HG03354 (cell line): ENCODE data around the gene ZNF142.
A peak's percentile ranks its signal among the peaks of the same experiment; 100 is the strongest.

ENCODE experiments used
- ATAC-seq: cut with Tn5 transposase; IDR thresholded peaks from one replicate; pipeline ENCODE4 v1.9.1; 2021; ENCODE audit warnings: mild to moderate bottlenecking; ENCODE audit not compliant: unreplicated experiment, poor library complexity, severe bottlenecking

The ZNF142 gene, protein sequence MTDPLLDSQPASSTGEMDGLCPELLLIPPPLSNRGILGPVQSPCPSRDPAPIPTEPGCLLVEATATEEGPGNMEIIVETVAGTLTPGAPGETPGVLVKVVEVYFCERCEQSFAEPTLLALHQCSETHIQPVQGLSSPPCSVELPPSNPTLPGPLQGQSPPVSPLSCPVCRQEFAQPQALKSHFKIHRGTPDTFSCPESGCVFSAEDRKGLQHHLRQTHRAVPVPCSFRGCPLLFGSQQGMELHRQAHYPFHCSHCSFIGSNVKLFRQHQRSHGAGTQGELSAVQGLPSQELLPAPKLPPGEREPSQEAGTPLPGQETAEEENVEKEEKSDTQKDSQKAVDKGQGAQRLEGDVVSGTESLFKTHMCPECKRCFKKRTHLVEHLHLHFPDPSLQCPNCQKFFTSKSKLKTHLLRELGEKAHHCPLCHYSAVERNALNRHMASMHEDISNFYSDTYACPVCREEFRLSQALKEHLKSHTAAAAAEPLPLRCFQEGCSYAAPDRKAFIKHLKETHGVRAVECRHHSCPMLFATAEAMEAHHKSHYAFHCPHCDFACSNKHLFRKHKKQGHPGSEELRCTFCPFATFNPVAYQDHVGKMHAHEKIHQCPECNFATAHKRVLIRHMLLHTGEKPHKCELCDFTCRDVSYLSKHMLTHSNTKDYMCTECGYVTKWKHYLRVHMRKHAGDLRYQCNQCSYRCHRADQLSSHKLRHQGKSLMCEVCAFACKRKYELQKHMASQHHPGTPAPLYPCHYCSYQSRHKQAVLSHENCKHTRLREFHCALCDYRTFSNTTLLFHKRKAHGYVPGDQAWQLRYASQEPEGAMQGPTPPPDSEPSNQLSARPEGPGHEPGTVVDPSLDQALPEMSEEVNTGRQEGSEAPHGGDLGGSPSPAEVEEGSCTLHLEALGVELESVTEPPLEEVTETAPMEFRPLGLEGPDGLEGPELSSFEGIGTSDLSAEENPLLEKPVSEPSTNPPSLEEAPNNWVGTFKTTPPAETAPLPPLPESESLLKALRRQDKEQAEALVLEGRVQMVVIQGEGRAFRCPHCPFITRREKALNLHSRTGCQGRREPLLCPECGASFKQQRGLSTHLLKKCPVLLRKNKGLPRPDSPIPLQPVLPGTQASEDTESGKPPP (N-terminal part only)

DNA sequence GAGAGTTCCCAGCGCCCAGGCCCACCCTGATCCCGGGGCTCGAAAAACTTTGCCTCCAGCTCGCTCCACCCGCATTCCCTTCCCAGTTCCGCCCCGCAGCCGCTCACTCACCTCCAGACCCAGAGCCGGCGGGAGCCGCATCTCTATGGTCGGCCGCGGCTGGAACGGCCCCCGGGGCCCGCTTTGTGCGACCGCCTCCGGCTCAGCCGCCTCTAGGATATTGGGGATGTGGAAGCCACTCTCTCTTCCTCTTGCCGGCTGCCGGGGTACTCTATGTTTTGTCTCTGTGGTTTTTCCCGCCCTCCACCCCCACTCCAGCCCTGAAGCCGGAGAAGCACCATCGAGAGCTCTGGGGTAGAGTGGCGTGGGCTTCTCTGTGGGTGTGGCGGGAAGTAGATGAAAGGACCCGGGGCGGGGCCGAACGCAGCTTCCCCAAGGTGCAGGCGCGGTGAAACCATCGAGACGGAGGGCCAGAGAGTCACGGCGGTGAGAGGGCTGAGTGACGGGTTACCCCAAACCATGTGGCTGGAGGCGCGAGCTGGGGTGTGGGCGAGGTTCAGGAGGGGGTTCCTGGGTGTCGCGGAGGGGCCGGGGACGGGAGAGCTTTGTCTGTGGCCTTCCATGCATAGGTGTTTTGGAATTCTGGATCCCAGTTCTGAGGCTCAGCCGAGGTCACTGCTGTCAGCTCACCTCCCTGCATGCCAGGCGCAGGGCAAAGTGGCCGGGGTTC lies at the start of gene ZNF142, which contains the start of gene BCS1L:
Gene ZNF142, minus strand, starts transcription at position 366 of the 730 bp plus-strand sequence. CDS start 3,194 bp downstream, outside the sequence.
Gene BCS1L, plus strand, starts transcription at position 426 of the 730 bp plus-strand sequence. CDS start 1,305 bp downstream, outside the sequence.
- peak; percentile 96 for ATAC-seq

DNA sequence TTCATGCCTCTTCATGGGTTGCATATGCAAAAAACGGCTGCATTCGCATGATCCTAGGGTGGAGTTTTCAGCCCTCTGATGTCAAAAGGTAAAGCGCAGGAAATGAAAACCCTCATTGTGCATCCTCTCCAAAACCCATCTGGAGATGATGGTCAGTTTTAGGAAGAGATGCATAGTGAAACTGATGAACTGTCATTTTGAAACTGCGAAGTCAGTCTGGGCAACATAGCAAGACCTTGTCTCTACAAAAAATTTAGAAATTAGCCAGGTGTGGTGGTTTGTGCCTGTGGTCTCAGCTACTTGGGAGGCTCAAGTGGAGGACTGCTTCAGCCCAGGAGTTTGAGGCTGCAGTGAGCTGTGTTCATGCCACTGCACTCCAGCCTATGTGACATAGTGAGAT lies 48.7 kb upstream of the ZNF142 start:
- ATAC-seq, result no peak

GRCh38 chr2:218703341-218703740 lies 43.9 kb upstream of the ZNF142 start:
- ATAC-seq, result no peak

DNA sequence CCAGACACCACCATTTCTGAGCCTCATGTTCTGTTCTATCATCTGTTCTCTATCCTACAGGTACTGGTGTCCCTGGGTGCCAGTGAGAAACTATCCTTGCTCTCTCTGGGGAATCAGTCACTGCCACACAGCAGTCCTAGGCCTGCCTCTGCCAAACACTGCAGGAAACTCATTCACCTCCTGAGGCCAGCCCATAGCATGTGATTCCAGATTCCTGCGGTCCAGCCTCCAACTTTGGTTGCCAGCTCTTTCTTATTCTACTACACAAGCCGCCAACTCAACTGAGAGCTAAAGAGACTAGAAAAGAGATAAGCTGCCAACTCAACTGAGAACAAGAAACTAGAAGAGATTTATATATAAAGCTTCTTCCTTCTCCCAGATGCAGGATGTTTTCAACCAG lies 42.4 kb upstream of the ZNF142 start:
- ATAC-seq, result no peak

DNA sequence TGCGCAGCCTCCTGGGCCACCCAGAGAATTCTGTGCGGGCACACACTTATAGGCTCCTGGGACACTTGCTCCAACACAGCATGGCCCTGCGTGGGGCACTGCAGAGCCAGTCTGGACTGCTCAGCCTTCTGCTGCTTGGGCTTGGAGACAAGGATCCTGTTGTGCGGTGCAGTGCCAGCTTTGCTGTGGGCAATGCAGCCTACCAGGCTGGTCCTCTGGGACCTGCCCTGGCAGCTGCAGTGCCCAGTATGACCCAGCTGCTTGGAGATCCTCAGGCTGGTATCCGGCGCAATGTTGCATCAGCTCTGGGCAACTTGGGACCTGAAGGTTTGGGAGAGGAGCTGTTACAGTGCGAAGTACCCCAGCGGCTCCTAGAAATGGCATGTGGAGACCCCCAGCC lies 39.5 kb upstream of the ZNF142 start:
- no peak for ATAC-seq

GRCh38 chr2:218694405-218695145 lies 35.2 kb upstream of the ZNF142 start:
- ATAC-seq, result no peak

DNA sequence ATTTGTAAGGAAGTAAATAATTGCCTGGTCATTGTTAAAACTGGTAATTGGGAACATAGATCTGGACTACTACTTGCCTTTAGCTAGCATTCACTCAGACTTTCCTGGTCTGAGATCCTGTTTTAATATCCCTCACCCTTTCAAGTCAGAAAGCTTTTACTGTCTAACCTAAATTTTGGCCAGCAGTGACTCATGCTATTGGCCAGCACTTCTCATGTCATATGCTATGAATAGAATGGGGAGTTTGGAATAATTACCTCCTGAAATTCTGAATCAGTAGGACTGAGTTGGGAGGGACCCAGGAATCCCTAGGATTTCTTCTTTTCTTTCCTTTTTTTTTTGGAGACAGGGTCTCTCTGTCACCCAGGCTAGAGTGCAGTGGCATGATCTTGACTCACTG lies 31.8 kb upstream of the ZNF142 start:
- ATAC-seq, result no peak

DNA sequence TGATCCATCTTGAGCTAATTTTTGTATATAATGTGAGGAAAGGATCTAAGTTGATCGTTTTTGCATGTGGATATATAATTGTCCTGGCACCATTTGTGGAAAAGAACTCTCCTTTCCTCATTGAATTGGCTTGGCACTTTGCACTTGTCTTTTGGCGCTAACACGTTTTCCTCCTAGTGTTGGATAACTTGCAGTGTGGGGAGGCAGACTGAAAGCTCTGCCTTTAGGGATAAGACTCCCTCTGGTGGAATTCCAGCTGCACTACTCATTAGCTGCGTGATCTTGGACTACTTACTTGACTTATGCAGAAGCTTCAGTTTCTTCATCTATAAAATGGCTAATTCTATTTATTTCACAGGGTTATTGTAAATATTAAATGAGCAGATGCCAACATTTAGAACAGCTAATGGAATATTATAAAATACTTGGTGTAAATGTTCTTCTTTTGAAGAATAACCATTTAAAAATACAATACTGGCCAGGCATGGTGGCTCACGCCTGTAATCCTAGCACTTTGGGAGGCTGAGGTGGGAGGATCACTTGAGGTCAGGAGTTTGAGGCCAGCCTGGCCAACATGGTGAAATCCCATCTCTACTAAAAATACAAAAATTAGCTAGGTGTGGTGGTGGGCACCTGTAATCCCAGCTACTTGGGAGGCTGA lies 28.1 kb upstream of the ZNF142 start:
- ATAC-seq, result peak; percentile 68

GRCh38 chr2:218680061-218680460 lies 20.6 kb upstream of the ZNF142 start:
- ATAC-seq, result no peak

DNA sequence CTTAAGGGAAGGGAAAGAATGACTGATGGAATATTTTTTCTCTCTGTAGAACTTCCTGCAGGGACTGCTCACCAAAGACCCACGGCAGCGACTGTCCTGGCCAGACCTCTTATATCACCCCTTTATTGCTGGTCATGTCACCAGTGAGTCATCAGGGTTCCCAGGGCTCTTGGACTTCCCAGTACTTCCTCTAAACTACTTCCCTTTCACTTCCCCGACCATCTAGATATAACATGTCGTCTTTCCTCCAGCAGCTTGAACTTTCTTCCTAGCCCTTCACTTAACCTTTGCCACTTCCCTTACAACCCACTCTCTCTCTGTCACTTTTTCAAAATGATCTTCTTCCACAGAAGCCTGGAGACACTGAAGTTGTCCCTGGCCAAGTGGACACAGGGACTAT lies 19.7 kb upstream of the ZNF142 start:
- no peak for ATAC-seq

- peak; percentile 98 for ATAC-seq
Observed at GRCh38 chr2:218671654-218672566, 12.5 kb upstream of the ZNF142 start, which contains the start of the genes RNF25 and STK36. Gene RNF25 (minus strand): TSS chr2:218672002. CDS start chr2:218671970, 32 bp downstream. Gene STK36 (plus strand): TSS chr2:218672086. CDS start chr2:218672830, 744 bp downstream.

GRCh38 chr2:218671097-218671653 lies 11.8 kb upstream of the ZNF142 start:
- ATAC-seq, result peak; percentile 2

GRCh38 chr2:218664653-218665052 lies 5.2 kb upstream of the ZNF142 start:
- no peak for ATAC-seq

- ATAC-seq, result no peak
Observed at GRCh38 chr2:218663901-218664300, 4.5 kb upstream of the ZNF142 start.

DNA sequence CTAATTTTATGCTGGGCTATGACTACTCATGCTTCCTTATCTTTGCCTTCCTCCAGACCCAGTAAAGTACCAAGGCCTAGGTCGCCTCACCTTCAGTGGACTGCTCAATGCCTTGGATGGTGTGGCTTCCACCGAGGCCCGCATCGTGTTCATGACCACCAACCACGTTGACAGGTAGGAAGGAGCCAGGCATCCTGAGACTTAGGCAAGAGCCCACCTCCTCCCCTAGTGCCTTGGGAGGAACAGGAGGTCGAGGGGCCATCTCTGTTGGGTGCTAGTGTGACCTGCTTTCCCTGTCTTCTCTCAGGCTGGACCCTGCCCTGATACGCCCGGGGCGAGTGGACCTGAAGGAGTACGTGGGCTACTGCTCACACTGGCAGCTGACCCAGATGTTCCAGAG lies 3.4 kb upstream of the ZNF142 start:
- ATAC-seq, result no peak

- no peak for ATAC-seq
Observed at GRCh38 chr2:218662377-218662776, 3.0 kb upstream of the ZNF142 start.

DNA sequence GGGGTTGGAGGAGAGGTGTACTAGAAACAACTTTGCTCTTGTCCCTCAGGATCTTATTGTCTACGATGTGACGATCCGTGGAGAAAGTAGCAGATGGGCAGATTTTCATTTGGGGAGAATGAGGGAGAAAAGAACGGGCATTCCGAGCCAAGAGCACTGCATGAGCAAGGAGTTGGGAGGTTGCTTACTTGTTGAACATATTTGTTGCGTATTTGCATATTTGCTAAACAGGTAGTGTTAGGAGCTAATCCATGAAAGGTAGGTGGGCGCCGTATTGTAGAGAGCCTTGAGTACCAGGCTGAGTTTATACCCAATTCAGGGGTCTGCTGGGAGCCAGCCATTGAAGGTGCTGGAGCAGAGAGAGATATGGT lies 550 bp upstream of the ZNF142 start:
- no peak for ATAC-seq
